GM12875 (cell line): Measurements from ENCODE around the gene TTF2.
A peak's percentile ranks its signal among the peaks of the same experiment; 100 is the strongest.

Experiments used
- H3K4me3 ChIP-seq: one replicate; pipeline ENCODE4 v1.5.1; 2011; ENCODE audit warnings: low read depth, low read length, control low read depth
- TF ChIP-seq, protein P1 (sequence below): IDR thresholded peaks from 2 replicates; pipeline ENCODE4 v1.5.1; 2011; ENCODE audit warnings: low read depth, mild to moderate bottlenecking, control low read depth, inconsistent platforms, low read length, moderate library complexity, borderline replicate concordance; ENCODE audit not compliant: insufficient read depth

Gene TTF2

DNA sequence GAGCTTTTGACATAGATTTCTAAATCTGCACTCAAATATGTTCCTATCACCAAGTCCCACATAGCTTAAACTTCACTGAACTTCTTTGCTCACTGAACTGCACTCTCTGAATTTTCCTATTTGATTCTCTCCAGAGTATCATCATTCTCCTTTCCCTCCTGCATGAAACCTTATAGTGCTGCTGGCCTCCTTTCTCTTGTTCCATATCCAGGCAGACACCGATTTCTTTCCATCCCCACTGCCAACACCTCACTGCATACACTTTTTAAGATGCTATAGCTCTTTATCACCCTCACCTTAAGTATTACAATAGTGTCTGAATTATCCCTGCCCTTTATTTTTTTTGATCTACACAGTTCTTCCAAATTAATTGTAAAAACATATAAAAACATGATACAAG, 64.5 kb downstream of the TTF2 start:
- H3K4me3 ChIP-seq = no peak overlapping the region
- TF ChIP-seq, protein P1, sequence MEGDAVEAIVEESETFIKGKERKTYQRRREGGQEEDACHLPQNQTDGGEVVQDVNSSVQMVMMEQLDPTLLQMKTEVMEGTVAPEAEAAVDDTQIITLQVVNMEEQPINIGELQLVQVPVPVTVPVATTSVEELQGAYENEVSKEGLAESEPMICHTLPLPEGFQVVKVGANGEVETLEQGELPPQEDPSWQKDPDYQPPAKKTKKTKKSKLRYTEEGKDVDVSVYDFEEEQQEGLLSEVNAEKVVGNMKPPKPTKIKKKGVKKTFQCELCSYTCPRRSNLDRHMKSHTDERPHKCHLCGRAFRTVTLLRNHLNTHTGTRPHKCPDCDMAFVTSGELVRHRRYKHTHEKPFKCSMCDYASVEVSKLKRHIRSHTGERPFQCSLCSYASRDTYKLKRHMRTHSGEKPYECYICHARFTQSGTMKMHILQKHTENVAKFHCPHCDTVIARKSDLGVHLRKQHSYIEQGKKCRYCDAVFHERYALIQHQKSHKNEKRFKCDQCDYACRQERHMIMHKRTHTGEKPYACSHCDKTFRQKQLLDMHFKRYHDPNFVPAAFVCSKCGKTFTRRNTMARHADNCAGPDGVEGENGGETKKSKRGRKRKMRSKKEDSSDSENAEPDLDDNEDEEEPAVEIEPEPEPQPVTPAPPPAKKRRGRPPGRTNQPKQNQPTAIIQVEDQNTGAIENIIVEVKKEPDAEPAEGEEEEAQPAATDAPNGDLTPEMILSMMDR = no peak

DNA sequence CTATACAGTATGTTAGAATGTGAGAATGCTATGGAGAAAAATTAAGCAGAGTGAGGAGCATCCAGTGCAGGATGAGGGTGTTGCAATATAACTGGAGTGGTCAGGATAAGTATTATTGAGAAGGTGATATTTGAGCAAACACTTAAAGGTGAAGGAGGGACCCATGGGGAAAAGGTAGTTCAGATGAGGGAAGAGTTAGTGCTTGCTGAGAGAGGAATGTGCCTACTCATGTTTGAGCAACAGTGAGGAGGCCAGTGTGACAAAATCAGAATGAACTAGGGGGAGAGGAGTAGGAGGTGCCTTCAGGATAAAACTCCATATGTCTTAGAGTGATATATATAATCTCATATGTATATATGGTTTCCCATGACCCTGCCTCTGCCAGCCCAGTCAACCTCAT, 67.7 kb downstream of the TTF2 start:
- TF ChIP-seq, protein P1 = no peak

DNA sequence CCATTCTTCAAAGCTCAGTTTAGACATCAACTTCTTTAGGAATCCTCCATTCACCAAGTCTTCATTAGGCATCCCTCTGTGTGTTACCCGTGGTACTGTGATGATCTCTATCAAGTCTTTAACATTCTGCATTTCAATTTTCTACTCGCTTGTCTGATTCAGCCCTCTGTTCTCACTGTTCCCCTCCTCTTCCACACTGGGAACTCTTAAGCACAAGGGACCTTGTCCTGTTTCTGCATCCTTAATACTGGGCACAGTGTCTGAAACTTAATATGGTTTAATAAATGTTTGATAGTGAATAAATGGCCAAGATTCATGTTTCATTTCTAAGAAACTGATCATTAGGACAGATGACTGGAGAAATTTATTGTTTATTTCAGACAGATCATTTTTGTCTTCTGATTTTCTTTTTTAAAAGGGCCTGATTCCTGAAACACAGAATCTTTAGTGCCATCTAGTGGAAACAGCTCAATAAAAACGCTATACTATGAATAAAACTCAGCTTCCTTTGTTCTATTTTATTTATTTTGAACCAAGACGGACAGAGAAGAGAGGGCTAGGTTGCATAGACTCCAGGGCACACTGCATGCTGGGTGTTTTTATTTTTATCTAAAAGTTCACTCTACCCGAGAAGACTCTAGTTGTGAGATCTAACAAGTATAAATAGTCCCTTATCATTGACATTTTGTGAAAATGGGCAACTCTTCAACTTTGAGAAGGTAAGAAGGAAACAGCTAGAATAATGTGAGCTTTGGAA, 68.4 kb downstream of the TTF2 start:
- H3K4me3 ChIP-seq = no peak overlapping the region
- TF ChIP-seq, protein P1 = peak; percentile 1; the same call in 1 of the 2 replicates

More for the DNA sequence above, 67.7 kb downstream of the TTF2 start:
- no peak overlapping the region for H3K4me3 ChIP-seq

DNA sequence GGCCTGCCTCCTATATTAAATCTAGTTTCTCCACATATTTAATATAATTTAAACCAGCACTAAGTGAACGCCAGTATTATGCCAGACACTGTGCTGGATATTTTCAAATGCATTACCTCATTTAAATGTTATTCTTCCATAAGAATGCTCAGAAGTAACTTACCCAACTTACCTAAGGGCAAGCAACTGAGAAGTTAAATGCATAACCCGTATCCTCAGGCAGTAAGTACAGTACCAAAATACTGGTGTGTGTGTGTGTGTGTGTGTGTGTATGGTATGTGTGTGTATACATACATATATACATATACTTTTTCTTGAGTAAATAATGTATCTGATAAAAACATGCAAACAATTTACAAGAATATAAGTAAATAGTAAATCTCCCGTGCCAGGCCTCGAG, 70.4 kb downstream of the TTF2 start:
- no peak overlapping the region for H3K4me3 ChIP-seq
- TF ChIP-seq, protein P1 = no peak

DNA sequence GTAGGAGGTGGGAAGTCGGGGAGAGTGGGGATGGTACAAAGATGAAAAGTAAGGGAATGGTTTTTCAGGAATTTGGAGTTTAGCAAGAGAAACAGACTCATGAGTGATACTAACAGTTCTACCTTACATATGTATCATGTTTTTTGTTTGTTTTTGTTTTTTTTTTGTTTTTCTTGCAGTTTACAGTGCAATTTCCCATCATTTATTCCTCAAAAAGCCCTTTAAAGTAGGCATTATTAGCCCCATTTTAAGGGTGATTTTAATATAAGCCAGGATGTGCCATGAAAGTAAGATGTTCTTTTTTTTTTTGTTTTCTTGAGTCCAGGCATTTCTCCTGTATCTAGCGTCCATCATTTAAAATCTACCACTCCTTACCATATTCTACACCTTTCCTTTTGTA, 75.2 kb downstream of the TTF2 start:
- TF ChIP-seq, protein P1 = no peak
- no peak overlapping the region for H3K4me3 ChIP-seq

DNA sequence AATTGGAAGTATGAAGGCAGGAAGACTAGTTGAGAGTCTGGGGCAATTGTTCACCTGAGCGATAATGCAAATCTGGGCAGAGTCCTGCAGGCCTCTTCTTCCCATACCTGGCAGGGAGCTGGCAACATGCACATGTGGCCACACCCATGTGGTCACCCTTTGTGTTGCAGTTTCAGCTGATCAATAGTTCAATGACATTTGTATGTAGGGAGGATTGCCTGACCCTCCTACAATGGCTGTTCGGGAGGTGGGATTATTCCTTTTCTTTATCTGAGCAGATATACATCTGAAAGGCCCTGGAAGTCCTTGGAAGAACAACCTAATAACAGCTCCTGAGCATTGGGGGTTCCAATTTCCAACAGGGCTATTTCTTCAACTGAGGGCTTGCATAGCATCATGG, 76.6 kb downstream of the TTF2 start:
- TF ChIP-seq, protein P1 = no peak
- no peak overlapping the region for H3K4me3 ChIP-seq

DNA sequence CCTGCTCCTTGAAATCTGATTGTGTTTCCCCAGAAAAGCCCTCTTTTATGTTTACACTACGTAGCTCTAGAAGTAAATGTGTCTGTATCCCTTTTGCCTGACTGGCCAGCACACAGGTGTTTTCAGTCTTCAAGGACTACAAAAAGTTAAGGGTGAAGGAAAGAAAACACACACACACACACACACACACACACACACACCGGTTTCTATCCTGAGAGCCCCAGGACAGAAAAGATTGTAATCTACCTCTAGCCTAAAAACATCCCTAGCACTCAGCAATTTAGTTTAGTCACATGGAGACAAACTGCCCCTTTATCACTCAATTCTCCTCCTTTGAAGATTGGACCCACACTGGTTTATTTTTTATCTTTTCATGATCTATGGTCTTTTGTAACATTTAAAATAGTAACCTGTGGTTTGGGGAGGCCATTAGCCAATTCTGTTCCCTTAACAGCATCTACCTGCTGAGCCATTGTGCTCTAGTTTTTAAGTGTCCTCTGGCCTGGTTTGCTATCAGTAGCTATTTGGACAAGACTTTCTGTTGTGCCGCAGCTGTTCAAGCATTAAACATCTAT, 77.2 kb downstream of the TTF2 start:
- H3K4me3 ChIP-seq = no peak overlapping the region
- TF ChIP-seq, protein P1 = no peak
